Fibroblast of the aortic adventitia (primary cell): Measurements from ENCODE around the gene SEZ6L. TPM values are rescaled to one million over a fixed set of nuclear protein-coding genes. Genes with fewer than 3 reads are reported as not detected.

Source experiments
- DNase-seq: peaks from one replicate; pipeline ENCODE4 v3.0.0-alpha.2; 2010; ENCODE audit warnings: low read depth
- H3K4me3 ChIP-seq: 2 replicates; pipeline ENCODE4 v1.5.1; 2011; ENCODE audit warnings: low read depth, mild to moderate bottlenecking, control low read depth, low read length, moderate library complexity
- CTCF ChIP-seq: IDR thresholded peaks from 2 replicates; pipeline ENCODE4 v1.5.1; 2011; ENCODE audit warnings: mild to moderate bottlenecking, low read length, control low read depth, inconsistent platforms; ENCODE audit not compliant: insufficient read depth
- total RNA-seq: library from RNA; depleted of rRNA; stranded (reverse); fragments of >200 nt; gene quantifications from 2 replicates; pipeline ENCODE4 v1.2.3, GENCODE V29; 2012; ENCODE audit warnings: low replicate concordance

Gene SEZ6L
- total RNA-seq, 1 donor: under 0.01 TPM

- no peak overlapping the region for H3K4me3 ChIP-seq
- DNase-seq: peak; percentile 11
Observed at GRCh38 chr22:26362471-26362870, 193.2 kb downstream of the SEZ6L start.

GRCh38 chr22:26364066-26365015 is 195.1 kb downstream of the SEZ6L start:
- no peak overlapping the region for H3K4me3 ChIP-seq
- DNase-seq: peak; percentile 83
- TF ChIP-seq CTCF: peak; percentile 77

More at GRCh38 chr22:26362471-26362870, 193.2 kb downstream of the SEZ6L start:
- TF ChIP-seq CTCF: no peak

DNA sequence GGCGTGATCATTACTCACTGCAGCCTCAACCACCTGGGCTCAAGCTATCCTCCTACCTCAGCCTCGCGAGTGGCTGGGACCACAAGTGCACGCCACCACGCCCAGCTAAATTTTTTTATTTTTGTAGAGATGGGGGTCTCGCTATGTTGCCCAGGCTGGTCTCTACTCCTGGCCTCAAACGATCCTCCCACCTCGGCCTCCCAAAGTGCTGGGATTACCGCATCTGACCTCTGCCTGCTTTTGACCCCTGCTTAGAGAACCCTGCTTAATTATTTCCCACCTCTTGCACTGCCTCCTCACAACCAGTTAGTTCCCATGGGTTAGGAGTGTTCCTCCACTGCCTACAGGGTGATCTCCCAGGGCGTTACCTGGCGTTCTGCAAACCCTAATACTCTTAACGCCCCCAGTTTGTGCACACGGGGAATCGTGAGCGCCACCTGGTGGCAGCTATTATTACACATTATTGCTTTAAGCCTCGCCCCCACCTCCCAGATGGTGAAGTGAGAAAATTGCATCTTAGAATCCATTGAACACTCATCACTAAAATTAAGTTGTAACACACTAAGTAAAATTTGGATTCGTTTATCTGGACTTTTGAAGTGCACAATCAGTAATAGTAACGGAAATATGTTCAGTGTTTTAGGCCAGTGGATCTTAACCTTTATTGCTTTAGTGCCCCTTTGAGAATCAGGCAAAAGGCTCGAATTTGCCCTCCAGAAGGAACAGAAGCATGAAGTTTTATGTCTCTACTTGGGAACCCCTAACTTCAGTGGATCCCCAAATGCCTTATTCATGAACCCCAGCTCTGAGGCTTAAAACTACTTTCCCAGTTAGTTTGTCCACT is 198.4 kb downstream of the SEZ6L start:
- no peak overlapping the region for H3K4me3 ChIP-seq
- peak; percentile 78 for TF ChIP-seq CTCF
- DNase-seq: peak; percentile 58

DNA sequence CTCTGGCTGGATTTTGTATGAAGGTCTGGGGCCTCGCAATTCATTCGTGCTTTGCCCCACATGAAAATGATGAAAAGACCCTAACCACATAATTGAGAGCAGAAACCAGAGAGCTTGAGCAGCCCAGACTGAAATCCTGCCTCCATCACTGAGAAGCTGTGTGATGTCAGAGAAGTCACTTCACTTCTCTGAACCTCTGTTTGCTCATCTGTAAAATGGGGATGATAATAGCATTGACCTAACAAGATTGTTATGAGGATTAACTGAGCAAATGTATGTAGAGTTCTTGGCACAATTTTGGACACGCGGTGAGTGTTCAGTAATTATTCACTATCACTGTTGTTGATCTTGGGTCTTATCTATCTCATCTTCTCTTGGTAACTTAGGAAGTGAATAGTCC is 203.6 kb downstream of the SEZ6L start:
- H3K4me3 ChIP-seq: no peak overlapping the region
- TF ChIP-seq CTCF: no peak
- no peak for DNase-seq

GRCh38 chr22:26374391-26375026 is 205.2 kb downstream of the SEZ6L start:
- DNase-seq: no peak
- no peak overlapping the region for H3K4me3 ChIP-seq
- no peak for TF ChIP-seq CTCF

- DNase-seq: no peak
- no peak for TF ChIP-seq CTCF
- no peak overlapping the region for H3K4me3 ChIP-seq
Observed at GRCh38 chr22:26377170-26377830, 208.0 kb downstream of the SEZ6L start.
